Smooth muscle cell (in vitro differentiated cells): ENCODE results near the gene TRPM1. TPM values are rescaled to one million over a fixed set of nuclear protein-coding genes. Genes with fewer than 3 reads are reported as not detected.

ENCODE experiments used
- DNase-seq: peaks from one replicate; lab custom pipeline; 2025; ENCODE audit not compliant: unreplicated experiment; lab: John Stamatoyannopoulos, UW
- H2AFZ ChIP-seq: fragments of 200-600 bp; sonication (generic); 2 replicates; pipeline ENCODE4 v1.6.0; 2016; ENCODE audit warnings: antibody characterized with exemption, low read depth, mild to moderate bottlenecking
- H3F3A ChIP-seq: fragments of 200-600 bp; sonication (generic); 2 replicates; pipeline ENCODE4 v1.6.0; 2017; ENCODE audit warnings: antibody characterized with exemption, low read depth
- H3K27ac ChIP-seq: fragments of 200-600 bp; sonication (generic); 2 replicates; pipeline ENCODE4 v1.5.1; 2016; ENCODE audit warnings: low read depth, mild to moderate bottlenecking
- H3K27me3 ChIP-seq: fragments of 200-600 bp; sonication (generic); 2 replicates; pipeline ENCODE4 v1.6.1; 2016; ENCODE audit warnings: low read depth, mild to moderate bottlenecking
- H3K36me3 ChIP-seq: fragments of 200-600 bp; sonication (generic); 2 replicates; pipeline ENCODE4 v1.5.1; 2016; ENCODE audit warnings: low read depth
- H3K4me1 ChIP-seq: fragments of 200-600 bp; sonication (generic); 2 replicates; pipeline ENCODE4 v1.5.1; 2016; ENCODE audit warnings: low read depth
- H3K4me2 ChIP-seq: fragments of 200-600 bp; sonication (generic); 2 replicates; pipeline ENCODE4 v1.6.0; 2016; ENCODE audit warnings: mild to moderate bottlenecking
- H3K4me3 ChIP-seq: fragments of 200-600 bp; sonication (generic); 2 replicates; pipeline ENCODE4 v1.5.1; 2016; ENCODE audit warnings: mild to moderate bottlenecking
- H3K79me2 ChIP-seq: fragments of 200-600 bp; sonication (generic); 2 replicates; pipeline ENCODE4 v1.6.0; 2016; ENCODE audit warnings: low read depth, mild to moderate bottlenecking
- H3K9ac ChIP-seq: fragments of 200-600 bp; sonication (generic); 2 replicates; pipeline ENCODE4 v1.6.0; 2016; ENCODE audit warnings: low read depth
- H3K9me3 ChIP-seq: fragments of 200-600 bp; sonication (generic); replicated peaks from 2 replicates; pipeline ENCODE4 v1.5.1; 2016; ENCODE audit warnings: low read depth
- H4K20me1 ChIP-seq: fragments of 200-600 bp; sonication (generic); 2 replicates; pipeline ENCODE4 v1.6.0; 2016; ENCODE audit warnings: low read depth
- CTCF ChIP-seq: fragments of 200-600 bp; sonication (generic); IDR thresholded peaks from 2 replicates; pipeline ENCODE4 v1.5.1; 2017; ENCODE audit warnings: borderline replicate concordance, mild to moderate bottlenecking, antibody characterized with exemption; ENCODE audit not compliant: insufficient read depth, poor library complexity, severe bottlenecking
- WGBS: methylation state at CpG from one replicate; pipeline ENCODE4 v1.1.7; 2016; ENCODE audit warnings: low lambda C conversion rate; 5-methylcytosine and 5-hydroxymethylcytosine counted together
- polyA plus RNA-seq: library from polyadenylated mRNA; unstranded; fragments of >200 nt; fragmentation: Nextera tagmentation; extraction: Ambion mirVana; gene quantifications from 2 replicates; pipeline ENCODE4 v1.2.1, GENCODE V29; 2016
- total RNA-seq: library from RNA; depleted of rRNA; stranded (reverse); fragments of >200 nt; gene quantifications from 2 replicates; pipeline ENCODE4 v1.2.3, GENCODE V29; 2014

The TRPM1 gene
- total and polyA plus RNA-seq, 2 experiments from 2014 or later, result not detected

- no peaks in the 10 kb centered on the region for H3K79me2 ChIP-seq
- H4K20me1 ChIP-seq, result no peaks in the 10 kb centered on the region
- no peak overlapping the region for H2AFZ ChIP-seq
- no peak for DNase-seq
- H3K36me3 ChIP-seq, result no peaks in the 10 kb centered on the region
- 89% methylated on average over 3 of the region's 3 CpGs for WGBS
- H3K4me1 ChIP-seq, result no peaks in the 10 kb centered on the region
- no peak overlapping the region for H3K27ac ChIP-seq
- H3K4me2 ChIP-seq, result no peak overlapping the region
- H3K4me3 ChIP-seq, result no peak overlapping the region
- H3K27me3 ChIP-seq, result no peaks in the 10 kb centered on the region
- no peaks in the 10 kb centered on the region for H3K9me3 ChIP-seq
- no peaks in the 10 kb centered on the region for H3F3A ChIP-seq
- TF ChIP-seq CTCF, result no peak
- H3K9ac ChIP-seq, result no peak overlapping the region
Observed at GRCh38 chr15:31129769-31130303, 28.3 kb upstream of the TRPM1 start.

GRCh38 chr15:31128919-31129768 is 27.6 kb upstream of the TRPM1 start:
- Histone ChIP-seq H3K9ac (no peak overlapping the region), H3K79me2 (no peaks in the 10 kb centered on the region), H3K36me3 (no peaks in the 10 kb centered on the region), H3K4me3 (no peak overlapping the region), H3F3A (no peaks in the 10 kb centered on the region), H3K4me1 (no peaks in the 10 kb centered on the region), H3K27me3 (no peaks in the 10 kb centered on the region), H3K9me3 (no peaks in the 10 kb centered on the region), H3K4me2 (peak overlapping the region; percentile 8), H3K27ac (no peak overlapping the region), H4K20me1 (no peaks in the 10 kb centered on the region), H2AFZ (no peak overlapping the region)
- TF ChIP-seq CTCF, result peak; percentile 97
- WGBS, result 43% methylated on average over 19 of the region's 19 CpGs
- DNase-seq, result peak; percentile 51

- no peaks in the 10 kb centered on the region for H4K20me1 ChIP-seq
- no peak overlapping the region for H3K9ac ChIP-seq
- H3K27me3 ChIP-seq, result no peaks in the 10 kb centered on the region
- H3K36me3 ChIP-seq, result no peaks in the 10 kb centered on the region
- DNase-seq, result no peak
- no peak overlapping the region for H3K27ac ChIP-seq
- no peak overlapping the region for H3K4me3 ChIP-seq
- 82% methylated on average over 6 of the region's 6 CpGs for WGBS
- H3K4me2 ChIP-seq, result no peak overlapping the region
- H3K4me1 ChIP-seq, result no peaks in the 10 kb centered on the region
- no peak overlapping the region for H2AFZ ChIP-seq
- no peaks in the 10 kb centered on the region for H3K79me2 ChIP-seq
- no peaks in the 10 kb centered on the region for H3K9me3 ChIP-seq
- TF ChIP-seq CTCF, result no peak
- H3F3A ChIP-seq, result no peaks in the 10 kb centered on the region
Observed at GRCh38 chr15:31128477-31128876, 27.0 kb upstream of the TRPM1 start.
